ENCODE data around the gene KCNIP4. TPM values are rescaled to one million over a fixed set of nuclear protein-coding genes. Genes with fewer than 3 reads are reported as not detected.

Gene KCNIP4
- total RNA-seq, 1 donor from 2014 or later = not detected

DNA sequence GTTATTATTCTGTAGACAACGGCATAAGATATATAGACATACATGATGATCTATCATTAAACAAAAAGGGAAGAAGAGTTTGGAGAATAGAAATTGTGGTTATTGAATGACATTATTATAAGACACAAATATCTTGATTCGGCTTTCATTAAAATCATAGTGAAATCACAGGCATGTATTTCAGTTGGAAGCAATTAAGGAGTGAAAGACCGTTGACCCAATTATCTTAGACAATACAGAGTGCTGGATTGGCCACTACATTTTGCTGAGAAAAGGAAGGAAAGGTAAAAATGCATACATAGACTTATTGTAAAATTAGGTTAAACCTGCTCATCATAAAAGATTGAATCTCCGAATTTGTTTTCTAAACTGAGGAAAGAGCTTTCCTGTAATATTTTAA lies 209.8 kb downstream of the KCNIP4 start:
- Mint-ChIP-seq H3K27ac (ENCODE audit: unreplicated experiment) (no peak overlapping the region), H3K36me3 (ENCODE audit: low read depth) (no peaks in the 10 kb centered on the region), H3K4me1 (ENCODE audit: low read depth) (no peaks in the 10 kb centered on the region), H3K9me3 (ENCODE audit: low read depth) (no peaks in the 10 kb centered on the region), H3K27me3 (ENCODE audit: low read depth) (peaks cover 15% of the 10 kb centered on the region), H3K4me3 (ENCODE audit: unreplicated experiment) (no peak overlapping the region)
- DNase-seq (ENCODE audit: low spot score) = no peak
- TF ChIP-seq CTCF (IDR thresholded peaks at IDR 0.05) = no peak

GRCh38 chr4:21735866-21736265 lies 212.7 kb downstream of the KCNIP4 start:
- no peaks in the 10 kb centered on the region for H3K9me3 Mint-ChIP-seq (ENCODE audit: low read depth)
- DNase-seq (ENCODE audit: low spot score) = no peak
- no peak for TF ChIP-seq CTCF (IDR thresholded peaks at IDR 0.05)
- no peak overlapping the region for H3K4me3 Mint-ChIP-seq (ENCODE audit: unreplicated experiment)
- no peak overlapping the region for H3K27ac Mint-ChIP-seq (ENCODE audit: unreplicated experiment)
- no peaks in the 10 kb centered on the region for H3K36me3 Mint-ChIP-seq (ENCODE audit: low read depth)
- H3K4me1 Mint-ChIP-seq (ENCODE audit: low read depth) = no peaks in the 10 kb centered on the region
- peaks cover 21% of the 10 kb centered on the region for H3K27me3 Mint-ChIP-seq (ENCODE audit: low read depth)

GRCh38 chr4:21733894-21734630 lies 214.5 kb downstream of the KCNIP4 start:
- Mint-ChIP-seq H3K4me3 (ENCODE audit: unreplicated experiment) (no peak overlapping the region), H3K4me1 (ENCODE audit: low read depth) (no peaks in the 10 kb centered on the region), H3K27me3 (ENCODE audit: low read depth) (peaks cover 22% of the 10 kb centered on the region), H3K27ac (ENCODE audit: unreplicated experiment) (no peak overlapping the region), H3K36me3 (ENCODE audit: low read depth) (no peaks in the 10 kb centered on the region), H3K9me3 (ENCODE audit: low read depth) (no peaks in the 10 kb centered on the region)
- DNase-seq (ENCODE audit: low spot score) = no peak
- no peak for TF ChIP-seq CTCF (IDR thresholded peaks at IDR 0.05)

- Mint-ChIP-seq H3K4me1 (ENCODE audit: low read depth) (no peaks in the 10 kb centered on the region), H3K4me3 (ENCODE audit: unreplicated experiment) (no peak overlapping the region), H3K27ac (ENCODE audit: unreplicated experiment) (no peak overlapping the region), H3K36me3 (ENCODE audit: low read depth) (no peaks in the 10 kb centered on the region), H3K9me3 (ENCODE audit: low read depth) (no peaks in the 10 kb centered on the region), H3K27me3 (ENCODE audit: low read depth) (peaks cover 19% of the 10 kb centered on the region)
- TF ChIP-seq CTCF (IDR thresholded peaks at IDR 0.05) = no peak
- no peak for DNase-seq (ENCODE audit: low spot score)
Measured at GRCh38 chr4:21728304-21728703, 220.3 kb downstream of the KCNIP4 start.

DNA sequence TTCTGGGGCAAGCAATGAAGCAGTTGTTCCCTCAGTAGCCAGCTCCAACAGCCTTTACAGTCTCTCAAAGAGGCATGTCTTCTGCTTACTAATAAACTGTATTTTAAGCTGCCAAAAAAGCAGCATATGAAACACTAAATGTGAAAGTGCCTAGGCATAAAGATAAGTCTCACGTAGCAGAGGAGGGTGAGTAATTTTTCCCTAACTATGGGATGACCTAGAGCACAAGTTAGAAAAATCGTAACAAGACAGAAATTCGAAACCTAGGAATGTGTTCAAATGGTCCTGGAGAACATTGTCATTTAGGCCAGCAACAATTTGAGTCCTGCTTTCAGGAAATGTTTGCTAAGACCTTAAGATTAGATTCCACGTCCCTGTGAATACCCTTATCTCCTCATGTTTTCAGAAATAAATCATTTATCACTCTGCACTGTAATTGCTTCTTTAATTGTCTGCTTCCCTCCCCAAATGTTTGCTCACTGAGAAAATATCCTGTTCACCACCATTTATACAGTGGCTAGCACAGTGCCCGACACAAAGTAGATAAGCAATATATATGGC lies 222.2 kb downstream of the KCNIP4 start:
- no peak for DNase-seq (ENCODE audit: low spot score)
- Mint-ChIP-seq H3K4me1 (ENCODE audit: low read depth) (no peaks in the 10 kb centered on the region), H3K27ac (ENCODE audit: unreplicated experiment) (no peak overlapping the region), H3K4me3 (ENCODE audit: unreplicated experiment) (no peak overlapping the region), H3K36me3 (ENCODE audit: low read depth) (no peaks in the 10 kb centered on the region), H3K9me3 (ENCODE audit: low read depth) (no peaks in the 10 kb centered on the region), H3K27me3 (ENCODE audit: low read depth) (peaks cover 13% of the 10 kb centered on the region)
- no peak for TF ChIP-seq CTCF (IDR thresholded peaks at IDR 0.05)
